Cardiac septum (tissue), 1 donor: ENCODE data around the gene SREBF1. TPM values are rescaled to one million over a fixed set of nuclear protein-coding genes. Genes with fewer than 3 reads are reported as not detected.
"Not testable (repeated sequence)": the region's sequence is repeated elsewhere in the genome, so short reads cannot be mapped to it uniquely, and the experiment has no call there.

Source experiments
- DNase-seq: peaks from one replicate; pipeline ENCODE4 v3.0.0-alpha.2; 2020; ENCODE audit warnings: low spot score
- intact Hi-C: fragments of 100-400 bp; cut with DNase I; formaldehyde crosslinking; loops from one replicate; pipeline ENCODE4 v1.14.0; 2022
- total RNA-seq: library from RNA; stranded (reverse); fragmentation: NEBNext Ultra II Directional; extraction: Animal tissue kit (Norgen Biotek cat#: 25700); gene quantifications from one replicate; pipeline ENCODE4 v1.2.1, GENCODE V29; 2021
- donor health status: DM: no; HTN: no; CAD: no.

SREBF1 gene
- total RNA-seq, 1 donor from 2014 or later, result 17.1 TPM

- intact Hi-C loops, result loop anchor here (2.0 kb wide), 1 partner anchor 25 kb away; no protein-coding TSS in a partner anchor
- DNase-seq, result no peak
Observed at GRCh38 chr17:17815436-17816200, 21.2 kb downstream of the SREBF1 start.

GRCh38 chr17:17815062-17815406 lies 21.8 kb downstream of the SREBF1 start:
- intact Hi-C loops, result loop anchor here (2.0 kb wide), 1 partner anchor 26 kb away; no protein-coding TSS in a partner anchor
- no peak for DNase-seq

- intact Hi-C loops, result loop anchor here (2.0 to 5.0 kb wide), 2 partner anchors 26 to 218 kb away; no protein-coding TSS in a partner anchor
- no peak for DNase-seq
Observed at GRCh38 chr17:17814162-17815061, 22.4 kb downstream of the SREBF1 start.

GRCh38 chr17:17813725-17814095 lies 23.1 kb downstream of the SREBF1 start:
- DNase-seq, result no peak
- intact Hi-C loops, result loop anchor here (2.0 to 5.0 kb wide), 4 partner anchors 27 to 219 kb away; no protein-coding TSS in a partner anchor

GRCh38 chr17:17813055-17813724 lies 23.6 kb downstream of the SREBF1 start:
- no peak for DNase-seq
- intact Hi-C loops, result loop anchor here (2.0 to 5.0 kb wide), 3 partner anchors 48 to 219 kb away; no protein-coding TSS in a partner anchor

GRCh38 chr17:17812211-17813054 lies 24.4 kb downstream of the SREBF1 start:
- DNase-seq, result peak; percentile 90
- intact Hi-C loops, result loop anchor here (2.0 to 5.0 kb wide), 3 partner anchors 48 to 220 kb away; no protein-coding TSS in a partner anchor

GRCh38 chr17:17811381-17812210 lies 25.2 kb downstream of the SREBF1 start:
- intact Hi-C loops, result loop anchor here (2.0 to 5.0 kb wide), 4 partner anchors 49 to 221 kb away; no protein-coding TSS in a partner anchor
- DNase-seq, result no peak

GRCh38 chr17:17810895-17811248 lies 25.9 kb downstream of the SREBF1 start:
- no peak for DNase-seq
- intact Hi-C loops, result loop anchor here (2.0 to 5.0 kb wide), 2 partner anchors 128 to 221 kb away; no protein-coding TSS in a partner anchor

- intact Hi-C loops, result loop anchor here (2.0 to 5.0 kb wide), 2 partner anchors 127 to 222 kb away; no protein-coding TSS in a partner anchor
Observed at GRCh38 chr17:17810084-17810894, 26.5 kb downstream of the SREBF1 start.

GRCh38 chr17:17809531-17810083 lies 27.2 kb downstream of the SREBF1 start:
- no peak for DNase-seq
- intact Hi-C loops, result loop anchor here (2.0 to 5.0 kb wide), 2 partner anchors 127 to 223 kb away; no protein-coding TSS in a partner anchor

More at GRCh38 chr17:17810084-17810894, 26.5 kb downstream of the SREBF1 start:
- no peak for DNase-seq

- no peak for DNase-seq
- intact Hi-C loops, result no loop called here
Observed at GRCh38 chr17:17808706-17809432, 27.9 kb downstream of the SREBF1 start.

GRCh38 chr17:17808200-17808599 lies 28.6 kb downstream of the SREBF1 start:
- DNase-seq, intact Hi-C loops: not testable (repeated sequence)

GRCh38 chr17:17807440-17807839 lies 29.3 kb downstream of the SREBF1 start:
- intact Hi-C loops, result no loop called here
- no peak for DNase-seq

- intact Hi-C loops, result no loop called here
- no peak for DNase-seq
Observed at GRCh38 chr17:17806611-17807274, 30.0 kb downstream of the SREBF1 start.

- no peak for DNase-seq
- intact Hi-C loops, result no loop called here
Observed at GRCh38 chr17:17806035-17806434, 30.8 kb downstream of the SREBF1 start.
